Stimulated activated naive CD8-positive, alpha-beta T cell treated with anti-CD3 and anti-CD28 coated beads, Interleukin-15, amount 100 ng/mL, for 72 hours (primary cell): ENCODE measurements around the gene CAPN10.
"Not testable (repeated sequence)": the region's sequence is repeated elsewhere in the genome, so short reads cannot be mapped to it uniquely, and the experiment has no call there.

Source experiments
- ATAC-seq: fragments of 150-1000 bp; cut with Tn5 transposase; 2 replicates; pipeline ENCODE4 v1.10.0; 2021; ENCODE audit warnings: mild to moderate bottlenecking, moderate library complexity
- DNase-seq, 2 donors: peaks; one replicate each; pipeline ENCODE4 v3.0.0; 2021 to 2022
- H3K27ac Mint-ChIP-seq, 2 donors: one replicate each; pipeline ENCODE4 v1.8.0; 2022; ENCODE audit warnings: mild to moderate bottlenecking in 2 of 2, mixed read lengths in 2 of 2, moderate library complexity in 2 of 2
- H3K27me3 Mint-ChIP-seq: one replicate; pipeline ENCODE4 v1.8.0; 2022; ENCODE audit warnings: mixed read lengths
- H3K4me1 Mint-ChIP-seq: one replicate; pipeline ENCODE4 v1.8.0; 2022; ENCODE audit warnings: mild to moderate bottlenecking, mixed read lengths
- H3K4me3 Mint-ChIP-seq, 2 donors: one replicate each; pipeline ENCODE4 v1.8.0; 2022; ENCODE audit warnings: mild to moderate bottlenecking in 2 of 2, mixed read lengths in 2 of 2, moderate library complexity in 1 of 2
- H3K9me3 Mint-ChIP-seq, 2 donors: one replicate each; pipeline ENCODE4 v1.8.0; 2022; ENCODE audit warnings: mixed read lengths in 2 of 2

CAPN10 gene

DNA sequence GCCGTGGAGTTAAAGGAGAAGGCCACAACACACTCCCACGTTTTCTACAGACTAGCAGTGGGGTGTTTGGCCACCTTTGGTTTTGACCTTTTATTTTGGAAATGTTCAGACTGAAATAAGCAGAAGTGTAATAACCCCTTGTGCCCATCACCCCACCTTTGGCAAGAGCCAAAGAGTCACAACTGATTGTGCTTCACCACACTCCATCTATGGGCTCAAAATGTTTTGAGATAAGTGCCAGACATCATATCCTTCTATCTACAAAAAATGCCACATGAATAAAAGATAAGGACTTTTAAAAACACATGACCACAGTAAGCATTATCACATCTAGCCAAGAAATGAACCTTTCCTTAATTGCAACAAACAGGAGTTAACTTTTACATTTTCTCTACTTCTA is 28.9 kb downstream of the CAPN10 start:
- Mint-ChIP-seq H3K27ac (no peak overlapping the region), H3K27me3 (no peaks in the 10 kb centered on the region), H3K9me3 (peaks cover 7 to 8% of the 10 kb centered on the region in 2 donors), H3K4me3 (no peak overlapping the region), H3K4me1 (peaks cover 17% of the 10 kb centered on the region)
- no peak for DNase-seq
- ATAC-seq = no peak

DNA sequence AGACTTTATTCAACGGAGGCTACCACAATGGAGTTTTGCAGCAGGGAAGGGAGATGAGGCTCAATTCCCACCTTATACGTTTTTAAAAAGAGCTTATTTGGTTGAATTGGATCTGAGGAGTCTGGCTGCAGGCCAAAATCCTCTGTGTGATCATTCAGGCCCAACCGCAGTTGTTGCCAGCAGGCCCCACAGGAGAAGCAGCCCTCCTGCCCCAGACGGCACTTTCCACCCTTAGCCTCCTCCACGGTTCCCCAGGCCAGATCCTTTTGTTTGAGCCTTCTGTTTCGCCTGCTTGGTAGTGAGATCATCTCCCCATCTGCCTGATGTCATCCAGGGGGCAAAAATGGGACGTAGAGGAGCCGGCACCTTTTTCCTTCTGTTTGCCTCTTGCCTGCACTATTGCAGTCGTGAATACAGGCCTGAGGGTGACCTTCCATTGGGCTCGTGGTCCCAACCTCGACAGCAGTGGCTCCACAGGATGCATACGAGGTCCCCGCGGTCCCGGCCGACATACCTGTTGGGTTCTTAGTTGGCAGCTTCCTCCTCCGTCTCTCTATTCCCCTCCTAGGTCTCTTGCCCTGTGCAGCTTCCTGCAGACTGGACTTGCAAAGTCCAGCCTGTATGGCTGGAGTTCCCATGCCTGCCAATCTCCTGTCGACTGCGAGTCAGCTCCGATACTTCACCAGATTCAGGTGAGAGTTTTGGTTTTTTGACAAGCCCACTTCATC is 29.4 kb downstream of the CAPN10 start:
- Mint-ChIP-seq H3K27ac (no peak overlapping the region), H3K4me3 (no peak overlapping the region)
- DNase-seq = peak in 1 of 2 donors; percentile 4

DNA sequence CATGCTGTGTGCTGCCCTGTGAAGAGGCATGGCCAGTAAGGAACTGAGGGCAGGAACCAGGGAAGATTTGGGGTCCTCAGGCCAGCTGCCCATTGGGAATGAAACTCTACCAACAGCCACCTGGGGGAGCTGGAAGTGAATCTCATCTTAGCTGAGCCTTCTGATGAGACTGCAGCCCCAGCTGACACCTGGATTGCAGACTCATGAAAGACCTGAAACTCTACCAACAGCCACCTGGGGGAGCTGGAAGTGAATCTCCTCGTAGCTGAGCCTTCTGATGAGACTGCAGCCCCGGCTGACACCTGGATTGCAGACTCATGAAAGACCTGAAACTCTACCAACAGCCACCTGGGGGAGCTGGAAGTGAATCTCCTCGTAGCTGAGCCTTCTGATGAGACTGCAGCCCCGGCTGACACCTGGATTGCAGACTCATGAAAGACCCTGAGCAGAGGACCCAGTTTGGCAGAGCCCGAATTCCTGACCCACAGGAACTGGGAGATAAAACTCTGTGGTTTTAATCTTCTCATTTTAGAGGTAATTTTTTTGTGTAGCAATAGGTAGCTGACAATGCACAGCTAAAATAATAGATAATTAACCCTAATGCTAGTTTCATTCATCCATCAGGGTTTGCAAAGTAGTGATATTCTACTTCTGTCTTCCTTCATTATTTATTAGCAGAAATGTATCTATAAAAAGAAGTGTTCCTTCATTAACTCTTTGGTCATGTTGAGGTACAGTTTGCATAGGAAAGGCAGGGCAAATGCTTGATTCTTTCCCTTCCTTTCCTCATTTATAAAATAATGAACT is 30.5 kb downstream of the CAPN10 start:
- not testable (repeated sequence) for H3K27me3 Mint-ChIP-seq, H3K4me3 Mint-ChIP-seq, H3K9me3 Mint-ChIP-seq
- Mint-ChIP-seq H3K4me1 (peaks cover 34% of the 10 kb centered on the region), H3K27ac (peak overlapping the region in 1 of 2 donors; percentile 64)
- DNase-seq (peak in 1 of 2 donors; percentile 52), ATAC-seq (peak; percentile 11)

More for the DNA sequence above, 29.4 kb downstream of the CAPN10 start:
- peaks cover 7 to 8% of the 10 kb centered on the region in 2 donors for H3K9me3 Mint-ChIP-seq
- peaks cover 23% of the 10 kb centered on the region for H3K4me1 Mint-ChIP-seq
- ATAC-seq = no peak
- H3K27me3 Mint-ChIP-seq = no peaks in the 10 kb centered on the region

DNA sequence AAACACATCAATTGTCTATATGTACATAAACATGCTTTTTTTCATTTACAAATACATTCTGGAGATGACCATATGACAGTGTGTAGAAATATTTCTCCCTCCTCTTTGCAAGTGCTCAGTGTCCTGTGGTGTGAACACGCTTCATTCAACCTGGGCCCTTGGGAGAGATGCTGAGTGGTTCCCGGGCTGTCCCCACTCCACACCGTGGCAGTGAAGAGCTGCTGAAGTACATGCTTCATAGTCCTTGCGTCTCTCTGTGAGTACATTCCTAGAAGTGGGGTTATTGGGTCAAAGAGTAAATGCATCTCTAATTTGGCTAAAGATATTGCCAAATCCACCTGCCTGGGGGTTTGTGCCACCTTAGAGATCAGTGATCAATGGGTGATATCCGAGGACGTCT is 32.2 kb downstream of the CAPN10 start:
- peak in 1 of 2 donors; percentile 5 for DNase-seq
- Mint-ChIP-seq H3K4me1 (peaks cover 51% of the 10 kb centered on the region), H3K4me3 (no peak overlapping the region), H3K27me3 (no peaks in the 10 kb centered on the region), H3K27ac (no peak overlapping the region), H3K9me3 (peaks cover 7 to 8% of the 10 kb centered on the region in 2 donors)
- ATAC-seq = no peak

DNA sequence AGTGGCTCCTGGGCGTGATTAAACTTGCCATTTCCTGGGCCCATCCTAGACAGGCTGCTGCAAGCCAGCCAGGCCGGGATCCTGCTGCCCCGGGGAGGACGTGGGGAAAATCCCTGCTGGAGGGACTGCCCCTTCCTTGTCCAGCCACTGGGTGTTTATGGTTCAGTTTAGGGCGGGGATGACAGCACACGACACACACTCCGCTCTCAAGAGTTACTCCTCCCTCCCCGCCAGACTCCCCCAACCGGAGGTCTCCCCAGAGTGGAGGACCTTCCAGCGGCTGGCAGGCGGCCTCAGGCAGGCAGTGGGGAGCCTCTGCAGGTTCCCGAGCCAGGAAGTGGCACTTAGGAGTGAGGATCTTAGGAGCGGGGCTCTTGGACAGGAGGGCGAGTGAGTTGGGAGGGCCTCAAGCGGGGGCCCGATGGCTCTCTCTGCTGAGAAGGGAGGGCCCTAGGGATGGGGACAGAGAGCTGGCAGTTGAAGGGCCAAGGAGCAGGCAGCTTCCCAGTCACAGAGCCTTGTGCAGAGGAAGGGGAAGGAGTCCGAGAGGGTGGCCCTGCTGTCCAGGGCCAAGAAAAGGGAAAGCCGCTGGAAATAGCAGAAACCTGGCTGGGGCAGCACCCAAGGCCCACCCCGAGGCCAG is 33.1 kb downstream of the CAPN10 start:
- Mint-ChIP-seq H3K4me3 (peak overlapping the region; percentile 65 to 78), H3K27me3 (no peaks in the 10 kb centered on the region), H3K4me1 (peaks cover 60% of the 10 kb centered on the region), H3K9me3 (peaks cover 7 to 8% of the 10 kb centered on the region in 2 donors), H3K27ac (peak overlapping the region; percentile 92 to 96)
- DNase-seq = peak in 1 of 2 donors; percentile 55
- ATAC-seq = no peak

DNA sequence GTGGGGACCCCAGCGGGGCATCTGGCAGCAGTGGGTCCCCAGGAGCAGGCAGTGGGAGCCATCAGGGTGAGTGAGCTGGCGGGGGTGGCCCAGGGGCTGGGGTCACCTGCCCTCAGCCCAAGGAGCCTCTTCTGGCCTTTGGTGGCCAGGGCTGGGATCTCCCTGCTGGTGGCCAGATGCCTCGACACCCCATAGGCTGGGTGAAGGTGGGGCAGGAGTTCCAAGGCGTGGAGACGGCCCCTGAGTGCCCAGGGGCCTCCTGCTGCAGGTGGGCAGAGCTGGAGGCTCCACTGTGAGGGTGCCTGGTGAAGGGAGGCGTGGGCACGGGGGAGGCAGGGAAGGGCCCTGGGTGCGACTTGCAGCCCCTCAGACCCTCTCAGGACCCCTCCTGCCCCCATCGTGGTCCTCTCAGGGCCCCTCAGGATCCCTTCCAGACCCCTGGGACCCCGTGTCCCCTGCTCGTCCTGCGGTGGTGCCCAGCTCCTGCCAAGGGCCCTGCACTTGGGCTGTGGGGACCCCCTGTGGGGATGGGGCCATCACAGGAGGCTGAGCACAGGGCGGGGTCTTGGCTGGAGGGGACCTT is 33.7 kb downstream of the CAPN10 start:
- H3K27me3 Mint-ChIP-seq = no peaks in the 10 kb centered on the region
- ATAC-seq (no peak), DNase-seq (peak in 1 of 2 donors; percentile 20)
- H3K4me3 Mint-ChIP-seq = peak overlapping the region; percentile 39 to 78
- peaks cover 66% of the 10 kb centered on the region for H3K4me1 Mint-ChIP-seq
- H3K27ac Mint-ChIP-seq = peak overlapping the region in 1 of 2 donors; percentile 99
- peaks cover 7 to 8% of the 10 kb centered on the region in 2 donors for H3K9me3 Mint-ChIP-seq

DNA sequence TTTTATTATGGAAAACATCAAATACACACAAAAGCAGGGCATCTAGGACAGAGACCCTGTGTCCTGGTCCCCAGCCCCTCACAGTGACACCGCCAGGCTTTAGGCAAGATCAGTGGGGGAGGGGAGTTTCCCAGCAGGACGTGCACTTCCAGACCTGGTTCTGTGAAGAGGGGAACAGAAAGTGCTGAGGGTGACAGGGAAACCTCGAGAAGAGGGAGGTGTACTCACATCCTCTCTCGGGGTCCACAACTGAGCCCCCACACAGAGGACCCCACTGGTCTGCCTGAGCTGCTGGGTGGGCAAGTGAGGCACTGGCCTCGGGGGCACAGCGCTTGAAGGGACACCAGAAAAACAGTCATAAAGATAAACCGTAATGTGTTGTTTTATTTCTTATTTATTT is 34.3 kb downstream of the CAPN10 start:
- no peaks in the 10 kb centered on the region for H3K27me3 Mint-ChIP-seq
- H3K4me3 Mint-ChIP-seq = peak overlapping the region; percentile 39 to 65
- H3K9me3 Mint-ChIP-seq = peaks cover 7 to 8% of the 10 kb centered on the region in 2 donors
- DNase-seq (peak in 1 of 2 donors; percentile 38), ATAC-seq (no peak)
- peak overlapping the region; percentile 99 for H3K27ac Mint-ChIP-seq
- peaks cover 71% of the 10 kb centered on the region for H3K4me1 Mint-ChIP-seq

DNA sequence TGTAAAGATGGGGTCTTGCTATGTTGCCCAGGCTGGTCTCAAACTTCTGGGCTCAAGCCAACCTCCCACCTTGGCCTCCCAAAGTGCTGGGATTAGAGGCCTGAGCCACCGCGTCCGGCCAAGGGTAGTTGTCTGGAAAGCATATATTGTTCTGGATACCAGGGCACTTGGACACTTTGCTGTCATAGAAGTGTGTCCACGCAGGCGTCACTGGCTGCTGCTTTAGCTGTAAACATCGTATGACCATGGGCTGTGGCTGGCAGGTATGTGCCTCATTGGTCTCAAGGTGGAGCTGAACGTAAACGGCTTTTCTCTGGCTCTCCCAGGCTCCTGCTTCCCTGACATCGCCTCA is 35.5 kb downstream of the CAPN10 start:
- Mint-ChIP-seq H3K9me3 (peaks cover 0 to 7% of the 10 kb centered on the region in 2 donors), H3K27ac (peak overlapping the region; percentile 99), H3K27me3 (no peaks in the 10 kb centered on the region), H3K4me3 (peak overlapping the region; percentile 75 to 78), H3K4me1 (peaks cover 82% of the 10 kb centered on the region)
- ATAC-seq (no peak), DNase-seq (peak; percentile 34)

DNA sequence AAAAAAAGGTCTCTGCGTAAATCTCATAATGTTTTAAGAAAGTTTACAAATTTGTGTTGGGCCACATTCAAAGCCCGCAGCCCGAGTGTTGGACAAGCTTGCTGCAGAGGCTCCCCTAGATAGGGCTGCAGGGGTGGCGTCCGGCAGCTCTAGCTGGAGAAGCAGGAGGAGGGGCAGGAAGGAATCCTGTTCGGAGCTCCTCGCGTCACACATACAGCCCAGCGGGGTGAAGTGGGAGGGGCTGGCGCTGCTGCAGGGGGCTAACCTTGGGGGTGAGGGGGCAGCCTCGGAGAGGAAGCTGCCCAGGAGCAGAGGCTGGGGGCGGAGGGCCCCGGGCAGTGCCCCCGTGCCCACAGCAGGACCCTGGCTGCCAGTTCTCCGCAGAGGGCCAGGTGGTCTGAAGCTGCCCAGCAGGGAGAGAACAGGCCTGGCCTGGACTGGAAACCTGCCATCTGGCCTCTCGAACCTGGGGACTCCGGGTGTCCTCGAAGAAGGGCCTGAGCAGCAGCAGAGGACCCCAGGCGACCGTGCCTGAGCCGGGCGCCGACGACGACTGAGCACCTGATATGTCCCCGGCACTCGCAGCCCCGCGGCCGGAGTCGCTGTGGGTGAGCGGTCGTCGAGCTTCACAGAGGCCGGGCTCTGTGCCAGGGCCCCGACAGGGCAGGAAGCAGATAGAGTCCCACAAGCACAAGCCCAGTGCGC is 36.1 kb downstream of the CAPN10 start:
- no peaks in the 10 kb centered on the region for H3K27me3 Mint-ChIP-seq
- peak; percentile 78 to 80 for DNase-seq
- H3K4me1 Mint-ChIP-seq = peaks cover 84% of the 10 kb centered on the region
- peak overlapping the region; percentile 99 for H3K27ac Mint-ChIP-seq
- H3K9me3 Mint-ChIP-seq = peaks cover 0 to 5% of the 10 kb centered on the region in 2 donors
- H3K4me3 Mint-ChIP-seq = peak overlapping the region; percentile 75 to 78
- peak; percentile 12 for ATAC-seq

DNA sequence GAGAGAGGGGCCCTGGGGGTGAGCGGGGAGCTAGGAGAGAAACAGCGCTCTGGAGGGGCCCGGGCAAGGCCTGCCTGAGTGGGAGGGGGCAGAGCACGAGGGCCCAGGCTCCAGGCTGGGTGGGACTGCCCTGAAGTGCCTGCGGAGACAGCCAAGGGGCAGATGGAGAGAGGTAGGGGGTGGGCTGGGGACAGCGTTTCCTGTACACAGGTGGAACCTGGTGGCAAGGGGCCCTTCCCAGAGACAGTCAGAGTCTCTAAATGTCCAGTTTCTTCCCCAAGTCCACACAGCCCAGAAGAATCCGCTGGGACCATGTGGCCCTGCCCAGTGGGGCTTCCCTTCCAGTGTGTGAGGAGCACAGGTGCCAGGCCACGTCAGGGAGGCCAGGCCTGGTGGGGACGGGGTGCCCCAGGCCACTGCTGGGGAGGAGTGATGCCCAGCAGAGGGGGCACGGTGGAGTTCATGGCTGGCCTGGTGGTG is 37.0 kb downstream of the CAPN10 start:
- peak overlapping the region; percentile 92 to 94 for H3K27ac Mint-ChIP-seq
- ATAC-seq (no peak), DNase-seq (peak; percentile 38 to 50)
- H3K4me1 Mint-ChIP-seq = peaks cover 91% of the 10 kb centered on the region
- peak overlapping the region; percentile 78 to 98 for H3K4me3 Mint-ChIP-seq
- H3K27me3 Mint-ChIP-seq = no peaks in the 10 kb centered on the region
- H3K9me3 Mint-ChIP-seq = no peaks in the 10 kb centered on the region

DNA sequence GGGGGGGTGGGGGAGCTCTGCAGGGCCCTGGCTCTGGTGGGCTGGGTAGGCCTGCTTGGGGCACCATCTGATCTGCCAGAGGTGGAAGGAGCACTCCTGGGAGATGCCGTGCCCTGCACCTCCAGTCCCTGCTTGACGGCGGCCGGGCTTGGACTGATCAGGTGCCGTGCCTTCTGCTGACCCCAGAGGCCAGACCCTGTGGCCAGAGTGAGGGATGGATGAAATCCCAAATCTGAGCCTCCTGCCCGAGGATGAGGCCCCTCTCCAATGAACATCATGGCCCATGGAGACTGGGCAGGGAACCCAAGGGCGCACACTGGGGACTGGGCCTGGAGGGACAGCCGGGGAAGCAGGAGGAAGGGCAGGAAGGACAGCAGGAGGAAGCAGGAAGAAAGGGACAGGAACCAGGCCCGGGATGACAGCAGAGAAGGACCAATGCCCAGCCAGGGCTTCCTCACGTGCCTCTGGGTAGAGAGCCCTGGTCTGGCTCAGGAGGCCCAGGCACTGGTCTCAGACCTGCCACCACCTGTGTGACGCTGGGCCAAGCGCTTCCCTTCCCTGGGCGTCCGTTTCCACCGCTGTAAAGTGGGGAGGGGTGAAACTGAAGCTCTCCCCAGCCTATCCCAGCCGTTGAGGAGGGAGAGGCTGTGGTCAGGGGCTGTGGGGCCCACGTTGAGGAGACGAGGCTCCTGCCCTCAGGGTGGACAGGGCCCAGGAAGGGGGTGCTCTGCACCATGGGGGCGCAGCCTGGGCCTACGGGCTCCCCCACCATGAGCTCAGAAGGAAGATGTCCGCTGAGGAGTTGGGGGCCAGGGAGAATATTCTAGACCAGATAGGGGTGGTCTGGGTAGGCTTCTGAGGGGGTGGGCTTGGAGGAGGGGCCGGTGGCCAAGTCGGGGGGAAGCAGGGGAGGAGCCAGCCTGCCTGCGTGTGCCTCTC is 37.7 kb downstream of the CAPN10 start:
- Mint-ChIP-seq H3K27me3 (no peaks in the 10 kb centered on the region), H3K27ac (peak overlapping the region; percentile 92 to 97), H3K4me3 (peak overlapping the region; percentile 90 to 98), H3K4me1 (peaks cover 85% of the 10 kb centered on the region), H3K9me3 (no peaks in the 10 kb centered on the region)
- peak; percentile 1 for ATAC-seq
- peak; percentile 39 to 48 for DNase-seq

DNA sequence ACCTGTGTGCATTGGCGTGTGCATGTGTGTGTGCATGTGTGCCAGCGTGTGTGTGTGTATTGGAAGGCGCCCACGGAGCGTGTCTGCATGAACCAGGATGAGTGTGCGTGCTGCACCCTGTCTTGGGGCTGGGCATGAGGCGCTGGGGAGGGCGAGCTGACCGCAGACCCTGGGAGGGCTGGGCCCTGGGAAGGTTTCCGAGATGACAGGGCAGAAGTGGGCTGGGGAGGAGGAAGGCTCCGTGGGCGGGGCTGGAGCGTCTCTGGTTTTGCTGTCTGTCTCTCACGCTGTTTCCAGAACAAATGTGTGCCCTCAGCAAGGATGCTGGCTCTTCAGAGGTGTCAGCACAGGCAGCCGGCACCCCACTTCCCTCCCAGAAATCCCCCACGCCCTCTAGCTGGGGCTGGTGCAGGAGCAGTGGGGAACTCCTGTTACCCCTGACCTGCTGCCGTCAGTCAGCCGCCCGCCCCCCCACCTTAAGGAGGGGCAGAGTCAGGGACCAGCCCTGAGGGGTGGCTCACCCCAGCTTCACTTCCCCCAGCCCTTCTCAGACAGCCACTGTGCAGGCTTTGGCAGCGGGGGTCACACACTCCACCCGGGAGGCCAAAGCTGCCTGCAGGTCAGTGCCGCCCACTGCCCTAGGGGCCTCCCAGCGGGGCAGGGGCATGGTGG is 38.6 kb downstream of the CAPN10 start, which contains the start of gene GPR35:
GPR35 (plus strand) TSS at position 531 of the 672 bp plus-strand sequence. CDS start 4,473 bp downstream, outside the sequence.
- H3K27ac Mint-ChIP-seq = peak within 1 kb of the TSS; percentile 92 to 97
- peak; percentile 78 to 93 for DNase-seq
- peaks cover 82% of the 10 kb centered on the region for H3K4me1 Mint-ChIP-seq
- H3K9me3 Mint-ChIP-seq = no peaks in the 10 kb centered on the region
- H3K4me3 Mint-ChIP-seq = peak within 1 kb of the TSS; percentile 90 to 98
- peak; percentile 68 for ATAC-seq
- no peaks in the 10 kb centered on the region for H3K27me3 Mint-ChIP-seq
